Esophagus (tissue), 2 donors: Measurements from ENCODE around the gene KLF2. TPM values are rescaled to one million over a fixed set of nuclear protein-coding genes. Genes with fewer than 3 reads are reported as not detected.

ENCODE experiments used
- H3K27ac ChIP-seq, 2 donors: one replicate each; pipeline ENCODE4 v1.5.1; 2013; ENCODE audit warnings: low read depth in 2 of 2, mild to moderate bottlenecking in 2 of 2, inconsistent platforms in 1 of 2, low read length in 1 of 2, moderate library complexity in 1 of 2
- H3K27me3 ChIP-seq, 2 donors: one replicate each; pipeline ENCODE4 v1.6.1; 2013; ENCODE audit warnings: low read length in 2 of 2, control low read depth in 1 of 2, mild to moderate bottlenecking in 1 of 2; ENCODE audit not compliant: insufficient read depth in 2 of 2, control insufficient read depth in 1 of 2
- H3K36me3 ChIP-seq, 2 donors: one replicate each; pipeline ENCODE4 v1.6.1; 2013; ENCODE audit warnings: low read length in 1 of 2; ENCODE audit not compliant: control insufficient read depth in 2 of 2, insufficient read depth in 2 of 2
- H3K4me1 ChIP-seq, 2 donors: one replicate each; pipeline ENCODE4 v1.6.1; 2013; ENCODE audit warnings: low read length in 1 of 2; ENCODE audit not compliant: control insufficient read depth in 2 of 2, insufficient read depth in 2 of 2
- H3K4me3 ChIP-seq, 2 donors: one replicate each; pipeline ENCODE4 v1.5.1; 2013; ENCODE audit warnings: low read length in 2 of 2, mild to moderate bottlenecking in 2 of 2, low read depth in 1 of 2, moderate library complexity in 1 of 2
- H3K9me3 ChIP-seq, 2 donors: one replicate each; pipeline ENCODE4 v1.6.1; 2013; ENCODE audit warnings: mild to moderate bottlenecking in 2 of 2, low read depth in 1 of 2, low read length in 1 of 2, moderate library complexity in 1 of 2; ENCODE audit not compliant: control insufficient read depth in 2 of 2, insufficient read depth in 1 of 2
- WGBS, 2 donors: extraction: QIAGEN DNeasy Blood & Tissue Kit; methylation state at CpG; one replicate each; pipeline ENCODE4 v1.1.7; 2013; 5-methylcytosine and 5-hydroxymethylcytosine counted together
- polyA plus RNA-seq, 2 donors: library from polyadenylated mRNA; stranded (reverse); fragments of 200-250 nt; gene quantifications; one replicate each; pipeline ENCODE4 v1.2.3, GENCODE V29; 2013
- donor health status: healthy with polysubstance abuse.
- donor health status: Bipolar disorder and iron deficiency.

The KLF2 gene
- polyA plus RNA-seq, 2 donors: 2.4 to 12.1 TPM

DNA sequence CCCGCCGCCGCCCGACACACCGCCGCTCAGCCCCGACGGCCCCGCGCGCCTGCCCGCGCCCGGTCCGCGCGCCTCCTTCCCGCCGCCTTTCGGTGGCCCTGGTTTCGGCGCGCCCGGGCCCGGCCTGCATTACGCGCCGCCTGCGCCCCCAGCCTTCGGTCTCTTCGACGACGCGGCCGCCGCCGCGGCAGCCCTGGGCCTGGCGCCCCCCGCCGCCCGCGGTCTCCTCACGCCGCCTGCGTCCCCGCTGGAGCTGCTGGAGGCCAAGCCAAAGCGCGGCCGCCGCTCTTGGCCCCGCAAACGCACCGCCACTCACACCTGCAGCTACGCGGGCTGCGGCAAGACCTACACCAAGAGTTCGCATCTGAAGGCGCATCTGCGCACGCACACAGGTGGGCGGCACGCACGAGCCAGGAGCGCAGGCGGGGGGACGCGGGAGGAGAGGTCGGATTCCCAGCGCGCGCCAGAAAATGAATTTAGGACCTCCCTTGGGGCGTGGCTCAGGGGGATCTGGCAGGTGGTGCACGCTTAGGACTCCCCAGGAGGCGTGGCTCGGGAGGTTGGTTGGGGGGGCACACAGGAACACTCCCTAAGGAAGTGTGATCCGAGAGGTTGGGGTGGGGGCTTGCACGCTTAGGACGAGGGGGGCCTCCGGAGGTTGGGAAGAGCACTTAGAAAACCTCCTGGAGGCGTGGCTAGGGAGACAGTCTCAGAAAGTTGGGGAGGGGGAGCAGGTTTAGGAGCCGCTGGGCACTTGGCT, 1.2 kb downstream of the KLF2 start:
- peaks cover 0 to 2% of the 10 kb centered on the region in 2 donors for H3K4me1 ChIP-seq
- WGBS, 2 donors: 5 to 6% methylated on average over 53 to 82 of the region's 82 CpGs

DNA sequence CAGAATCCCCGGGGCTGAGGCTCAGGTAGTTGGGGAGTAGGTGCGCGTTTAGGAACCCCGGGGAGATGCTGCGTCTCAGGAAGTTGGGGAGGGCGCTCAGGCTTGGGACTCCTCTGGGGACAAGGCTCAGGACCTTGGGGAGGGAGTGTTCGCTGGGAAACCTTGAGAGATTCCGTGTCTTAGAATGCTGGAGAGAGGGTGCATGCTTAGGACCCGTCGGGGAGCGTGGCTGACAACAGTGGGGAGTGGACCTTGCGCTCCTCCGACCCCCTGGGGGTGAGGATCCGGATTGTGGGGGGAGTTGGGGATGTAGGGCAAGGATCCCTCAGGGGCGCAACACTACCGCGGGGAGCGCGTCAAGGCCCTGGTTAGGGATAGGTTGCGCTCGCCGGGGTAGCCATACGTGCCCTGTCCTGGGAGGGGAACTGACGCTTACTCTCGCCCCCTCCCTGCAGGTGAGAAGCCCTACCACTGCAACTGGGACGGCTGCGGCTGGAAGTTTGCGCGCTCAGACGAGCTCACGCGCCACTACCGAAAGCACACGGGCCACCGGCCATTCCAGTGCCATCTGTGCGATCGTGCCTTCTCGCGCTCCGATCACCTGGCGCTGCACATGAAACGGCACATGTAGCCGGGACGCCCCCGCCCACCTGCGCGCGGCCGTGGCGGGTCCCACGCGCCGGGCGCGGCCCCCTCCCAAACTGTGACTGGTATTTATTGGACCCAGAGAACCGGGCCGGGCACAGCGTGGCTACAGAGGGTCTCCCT, 2.0 kb downstream of the KLF2 start:
- Histone ChIP-seq H3K9me3 (peaks cover 0 to 4% of the 10 kb centered on the region in 2 donors), H3K27me3 (no peaks in the 10 kb centered on the region), H3K36me3 (peaks cover 0 to 10% of the 10 kb centered on the region in 2 donors), H3K4me1 (peaks cover 0 to 2% of the 10 kb centered on the region in 2 donors), H3K4me3 (peak overlapping the region; percentile 68 to 78), H3K27ac (peak overlapping the region; percentile 93)
- 44 to 60% methylated on average over 58 of the region's 58 CpGs for WGBS, 2 donors

More for the DNA sequence above, 1.2 kb downstream of the KLF2 start:
- Histone ChIP-seq H3K36me3 (peaks cover 0 to 10% of the 10 kb centered on the region in 2 donors), H3K9me3 (peaks cover 0 to 4% of the 10 kb centered on the region in 2 donors), H3K27me3 (no peaks in the 10 kb centered on the region), H3K27ac (peak overlapping the region; percentile 93), H3K4me3 (peak overlapping the region; percentile 68 to 78)

DNA sequence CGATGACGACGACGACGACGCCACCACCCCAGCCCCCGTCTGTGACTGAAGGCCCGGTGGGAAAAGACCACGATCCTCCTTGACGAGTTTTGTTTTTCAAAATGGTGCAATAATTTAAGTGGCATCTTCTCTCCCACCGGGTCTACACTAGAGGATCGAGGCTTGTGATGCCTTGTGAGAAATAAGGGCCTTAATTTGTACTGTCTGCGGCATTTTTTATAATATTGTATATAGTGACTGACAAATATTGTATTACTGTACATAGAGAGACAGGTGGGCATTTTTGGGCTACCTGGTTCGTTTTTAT, 2.5 kb downstream of the KLF2 start:
- Histone ChIP-seq H3K9me3 (peaks cover 0 to 4% of the 10 kb centered on the region in 2 donors), H3K4me1 (peaks cover 0 to 2% of the 10 kb centered on the region in 2 donors), H3K4me3 (peak overlapping the region; percentile 68 to 78), H3K27ac (peak overlapping the region; percentile 93), H3K36me3 (peaks cover 0 to 10% of the 10 kb centered on the region in 2 donors), H3K27me3 (no peaks in the 10 kb centered on the region)
- WGBS, 2 donors: 45 to 61% methylated on average over 14 of the region's 14 CpGs

DNA sequence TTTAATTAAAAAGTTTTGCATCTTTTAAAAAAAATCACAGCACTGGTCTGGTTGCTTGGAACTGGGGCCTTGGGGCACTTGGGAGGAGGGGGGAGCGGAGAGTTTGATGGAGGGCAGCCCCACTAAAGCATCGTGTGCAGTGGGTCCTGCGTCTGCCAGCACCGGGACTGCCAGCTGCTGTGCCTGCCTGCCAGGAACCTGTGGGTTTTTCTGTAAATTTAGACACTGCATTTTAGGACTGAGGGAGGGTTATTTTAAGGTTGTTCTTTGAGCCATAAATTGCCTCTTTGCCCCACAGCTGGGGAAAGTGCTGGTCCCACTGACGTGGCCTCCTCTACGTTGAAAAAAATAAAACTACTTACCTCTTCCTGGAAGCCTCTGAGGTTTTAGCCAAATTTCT, 2.9 kb downstream of the KLF2 start:
- Histone ChIP-seq H3K27ac (peak overlapping the region; percentile 61 to 71), H3K36me3 (peaks cover 0 to 10% of the 10 kb centered on the region in 2 donors), H3K4me3 (no peak overlapping the region), H3K27me3 (no peaks in the 10 kb centered on the region), H3K9me3 (peaks cover 0 to 4% of the 10 kb centered on the region in 2 donors), H3K4me1 (peaks cover 0 to 2% of the 10 kb centered on the region in 2 donors)
- WGBS, 2 donors: 46 to 54% methylated on average over 6 of the region's 6 CpGs

DNA sequence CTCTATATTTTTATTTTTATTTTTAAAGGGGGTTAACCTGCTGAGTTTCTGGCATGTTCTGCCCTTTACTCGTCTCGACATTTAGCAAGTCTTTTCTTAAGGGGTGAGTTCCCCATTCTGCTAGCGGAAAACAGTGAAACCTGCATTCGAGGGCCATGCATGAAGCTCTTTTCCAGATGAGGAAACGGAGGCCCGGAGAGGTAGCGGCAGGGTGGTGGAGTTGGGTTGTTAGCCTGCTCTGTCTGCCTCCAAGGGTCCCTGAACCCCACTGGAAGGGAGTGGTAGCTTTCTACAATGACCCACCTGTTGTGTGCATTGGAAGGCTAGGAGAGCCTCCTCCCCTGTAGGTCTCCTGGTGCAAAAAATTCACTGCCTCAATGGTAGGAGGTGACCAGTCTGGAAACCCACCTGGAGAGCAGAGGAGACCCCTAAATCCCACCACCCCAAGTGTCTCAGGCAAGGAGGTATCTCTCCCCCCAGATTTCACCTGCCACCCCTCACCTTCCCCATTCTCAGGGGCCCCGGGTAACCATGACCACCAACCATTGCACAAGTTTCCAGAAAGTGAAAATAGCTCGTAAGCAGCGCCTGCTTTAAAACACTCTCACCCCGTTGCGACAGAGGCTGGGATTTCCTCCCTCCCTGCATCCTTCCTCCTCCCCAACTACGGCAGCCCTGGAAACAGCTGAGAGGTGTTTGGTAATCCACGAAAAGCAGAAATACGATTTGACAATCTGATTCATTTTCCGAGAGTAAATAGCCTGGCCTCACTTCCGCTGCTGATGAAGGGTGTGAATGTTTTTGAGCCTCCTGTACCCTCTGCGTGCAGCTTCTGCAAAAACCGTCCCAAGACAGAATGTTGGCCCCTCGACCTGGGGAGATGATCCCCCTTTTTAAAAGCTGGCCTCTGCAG, 3.5 kb downstream of the KLF2 start:
- peak overlapping the region; percentile 71 to 90 for H3K27ac ChIP-seq
- H3K27me3 ChIP-seq: no peaks in the 10 kb centered on the region
- H3K4me3 ChIP-seq: no peak overlapping the region
- WGBS, 2 donors: 36 to 43% methylated on average over 20 of the region's 20 CpGs
- peaks cover 0 to 10% of the 10 kb centered on the region in 2 donors for H3K36me3 ChIP-seq
- peaks cover 0 to 2% of the 10 kb centered on the region in 2 donors for H3K4me1 ChIP-seq
- H3K9me3 ChIP-seq: peaks cover 0 to 4% of the 10 kb centered on the region in 2 donors

DNA sequence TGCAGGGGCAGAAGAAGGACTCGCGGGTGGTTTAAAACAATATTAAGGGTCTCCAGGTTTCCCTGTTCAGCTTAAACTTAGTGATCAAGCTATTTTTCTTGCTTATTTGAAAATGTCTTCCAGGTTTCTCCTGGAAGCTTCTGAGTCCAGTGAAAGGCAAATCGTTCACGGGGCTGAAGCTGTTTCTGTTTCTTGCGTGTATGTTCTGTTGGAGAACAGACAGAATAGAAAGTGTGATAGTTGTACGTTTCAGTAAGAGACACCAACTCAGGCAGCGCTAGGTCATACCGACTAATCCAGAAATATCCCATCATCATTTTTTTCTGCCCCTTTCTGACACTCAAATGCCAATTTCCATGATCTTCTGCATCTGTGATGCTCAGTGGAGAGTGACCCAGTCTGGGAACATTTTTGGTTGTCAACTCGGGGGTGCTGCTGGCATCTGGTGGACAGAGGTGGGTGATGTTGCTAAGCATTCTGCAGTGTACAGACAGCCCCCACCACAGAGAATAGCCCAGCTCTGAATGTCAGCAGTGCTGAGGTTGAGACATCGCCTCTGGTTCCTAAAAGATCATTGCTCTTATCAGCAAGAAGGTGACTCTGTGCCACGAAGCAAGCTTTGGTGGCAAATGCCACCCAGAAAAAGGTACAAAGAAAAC, 4.3 kb downstream of the KLF2 start:
- Histone ChIP-seq H3K36me3 (peaks cover 0 to 10% of the 10 kb centered on the region in 2 donors), H3K27ac (peak overlapping the region; percentile 71 to 90), H3K4me1 (peaks cover 0 to 2% of the 10 kb centered on the region in 2 donors), H3K9me3 (peaks cover 0 to 4% of the 10 kb centered on the region in 2 donors), H3K27me3 (no peaks in the 10 kb centered on the region), H3K4me3 (no peak overlapping the region)
- WGBS, 2 donors: 45 to 51% methylated on average over 11 of the region's 11 CpGs

DNA sequence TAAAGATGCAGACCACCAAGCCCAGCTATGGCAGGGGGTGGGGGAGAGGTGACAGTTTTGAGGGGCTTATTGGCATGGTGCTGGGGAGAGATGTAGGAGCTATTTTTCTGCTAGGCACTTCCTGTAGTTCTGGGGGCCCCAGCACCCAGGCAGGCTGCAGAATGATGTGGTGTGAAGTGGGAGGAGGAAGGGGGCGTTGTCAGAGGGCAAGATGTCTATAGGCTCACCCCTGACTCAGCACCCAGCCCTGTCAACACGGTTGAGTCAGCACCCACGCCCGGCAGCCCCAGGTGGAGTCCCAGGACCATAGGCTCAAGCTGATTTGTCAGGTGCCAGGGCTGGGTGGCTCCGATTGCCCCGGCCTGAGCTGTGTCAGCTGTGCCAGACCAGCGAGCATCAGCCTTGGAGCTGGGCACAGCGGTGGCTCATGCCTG, 5.8 kb downstream of the KLF2 start:
- peak overlapping the region; percentile 58 to 60 for H3K27ac ChIP-seq
- peaks cover 0 to 2% of the 10 kb centered on the region in 2 donors for H3K4me1 ChIP-seq

DNA sequence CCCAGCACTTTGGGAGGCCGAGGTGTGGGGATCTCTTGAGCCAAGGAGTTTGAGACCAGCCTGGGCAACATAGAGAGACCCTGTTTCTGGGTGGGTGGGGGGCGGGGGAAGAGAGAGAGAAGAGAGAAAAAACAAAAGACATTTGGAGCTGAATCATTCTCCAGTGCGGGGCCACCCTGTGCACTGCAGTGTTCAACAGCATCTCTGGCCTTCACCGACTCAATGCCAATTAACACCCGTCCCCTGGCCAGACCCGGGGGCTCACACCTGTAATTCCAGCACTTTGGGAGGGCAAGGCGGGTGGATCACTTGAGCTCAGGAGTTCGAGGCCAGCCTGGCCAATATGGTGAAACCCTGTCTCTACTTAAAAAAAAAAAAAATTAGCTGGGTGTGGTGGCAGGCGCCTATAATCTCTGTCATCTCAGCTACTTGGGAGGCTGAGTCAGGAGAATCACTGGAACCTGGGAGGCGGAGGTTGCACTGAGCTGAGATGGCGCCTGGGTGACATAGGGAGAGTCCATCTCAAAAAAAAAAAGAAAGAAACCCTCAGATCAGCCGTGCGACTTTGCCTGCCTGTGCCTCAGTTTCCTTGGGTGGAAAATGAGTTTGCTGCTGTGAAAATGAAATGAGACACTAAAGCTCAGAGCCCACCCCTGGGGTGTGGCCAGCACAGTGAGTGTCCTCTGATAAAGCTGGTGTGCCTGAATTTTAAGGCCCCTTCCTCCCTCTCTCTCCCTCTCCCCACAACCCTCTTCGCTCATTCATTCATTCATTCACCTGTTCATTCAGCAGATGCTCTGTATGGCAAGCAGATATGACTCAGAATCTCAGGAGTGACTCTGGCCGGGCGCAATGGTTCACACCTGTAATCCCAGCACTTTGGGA, 6.4 kb downstream of the KLF2 start:
- WGBS, 2 donors: 73 to 76% methylated on average over 16 of the region's 16 CpGs
- Histone ChIP-seq H3K36me3 (peaks cover 0 to 7% of the 10 kb centered on the region in 2 donors), H3K4me3 (no peak overlapping the region), H3K27ac (peak overlapping the region; percentile 58 to 60), H3K27me3 (no peaks in the 10 kb centered on the region), H3K9me3 (no peaks in the 10 kb centered on the region), H3K4me1 (peaks cover 0 to 2% of the 10 kb centered on the region in 2 donors)

More for the DNA sequence above, 5.8 kb downstream of the KLF2 start:
- 23 to 27% methylated on average over 8 of the region's 8 CpGs for WGBS, 2 donors
- peaks cover 0 to under 1% of the 10 kb centered on the region in 2 donors for H3K9me3 ChIP-seq
- H3K36me3 ChIP-seq: peaks cover 0 to 10% of the 10 kb centered on the region in 2 donors
- no peak overlapping the region for H3K4me3 ChIP-seq
- no peaks in the 10 kb centered on the region for H3K27me3 ChIP-seq
